Sigmoid colon (tissue), 7 donors: ENCODE data around the gene HK3. TPM values are rescaled to one million over a fixed set of nuclear protein-coding genes. Genes with fewer than 3 reads are reported as not detected.

ENCODE experiments used
- DNase-seq: peaks from one replicate; pipeline ENCODE4 v3.0.0-alpha.2; 2019
- H3K27ac ChIP-seq, 4 donors: fragments of 200-600 bp; sonication (generic); one replicate each; pipeline ENCODE4 v1.5.1; 2016 to 2019; ENCODE audit warnings: mild to moderate bottlenecking in 1 of 4
- H3K27me3 ChIP-seq, 3 donors: fragments of 200-600 bp; sonication (generic); one replicate each; pipeline ENCODE4 v1.5.1; 2019; ENCODE audit warnings: mild to moderate bottlenecking in 1 of 3
- H3K36me3 ChIP-seq, 4 donors: fragments of 200-600 bp; sonication (generic); one replicate each; pipeline ENCODE4 v1.5.1; 2016 to 2019
- H3K4me1 ChIP-seq, 4 donors: fragments of 200-600 bp; sonication (generic); one replicate each; pipeline ENCODE4 v1.5.1; 2017 to 2019
- H3K4me3 ChIP-seq, 4 donors: fragments of 200-600 bp; sonication (generic); one replicate each; pipeline ENCODE4 v1.5.1; 2017 to 2019; ENCODE audit warnings: mild to moderate bottlenecking in 2 of 4, moderate library complexity in 1 of 4
- H3K9me3 ChIP-seq, 4 donors: fragments of 200-600 bp in 3 of 4; sonication (generic) in 3 of 4; one replicate each; pipeline versions ENCODE4 v1.5.1 to v1.6.1; 2013 to 2019
- EP300 ChIP-seq, 4 donors: sonication (generic); formaldehyde crosslinking; IDR thresholded peaks; one replicate each; pipeline ENCODE4 v1.6.1; 2017; ENCODE audit warnings: antibody characterized with exemption in 4 of 4
- POLR2A ChIP-seq, 2 donors: fragments of 450-650 bp; IDR thresholded peaks; one replicate each; pipeline ENCODE4 v1.6.1; 2016; ENCODE audit warnings: antibody characterized with exemption in 2 of 2, mild to moderate bottlenecking in 2 of 2, moderate library complexity in 2 of 2
- POLR2AphosphoS5 ChIP-seq, 4 donors: sonication (generic); formaldehyde crosslinking; IDR thresholded peaks; one replicate each; pipeline ENCODE4 v1.6.1; 2017; ENCODE audit warnings: antibody characterized with exemption in 4 of 4
- WGBS, 2 donors: extraction: QIAGEN DNeasy Blood & Tissue Kit; methylation state at CpG; one replicate each; pipeline ENCODE4 v1.1.7; 2013; 5-methylcytosine and 5-hydroxymethylcytosine counted together
- intact Hi-C: fragments of 100-400 bp; cut with DNase I; formaldehyde crosslinking; loops from one replicate; pipeline ENCODE4 v1.15.1; 2023
- polyA plus RNA-seq, 3 donors: library from polyadenylated mRNA; stranded (reverse); fragments of 200-250 nt; gene quantifications; one replicate each; pipeline ENCODE4 v1.2.3, GENCODE V29; 2013
- total RNA-seq, 4 donors: library from RNA; depleted of rRNA; stranded (reverse); fragments of >200 nt; gene quantifications; one replicate each; pipeline ENCODE4 v1.1.0, GENCODE V29; 2016
- TF ChIP-seq, protein P1 (sequence below), 4 experiments: fragments of 450-650 bp in 3 of 4; fragments of 200-600 bp in 1 of 4; IDR thresholded peaks; one replicate each; pipeline ENCODE4 v1.5.1; 2016 to 2019; ENCODE audit warnings: antibody characterized with exemption in 4 of 4, mild to moderate bottlenecking in 3 of 4, moderate library complexity in 2 of 4
- donor health status: healthy with polysubstance abuse.
- donor health status: Bipolar disorder and iron deficiency.
- donor health status: healthy.

The HK3 gene
- total and polyA plus RNA-seq, 7 donors = 1.8 to 12.8 (median 8.6) TPM

DNA sequence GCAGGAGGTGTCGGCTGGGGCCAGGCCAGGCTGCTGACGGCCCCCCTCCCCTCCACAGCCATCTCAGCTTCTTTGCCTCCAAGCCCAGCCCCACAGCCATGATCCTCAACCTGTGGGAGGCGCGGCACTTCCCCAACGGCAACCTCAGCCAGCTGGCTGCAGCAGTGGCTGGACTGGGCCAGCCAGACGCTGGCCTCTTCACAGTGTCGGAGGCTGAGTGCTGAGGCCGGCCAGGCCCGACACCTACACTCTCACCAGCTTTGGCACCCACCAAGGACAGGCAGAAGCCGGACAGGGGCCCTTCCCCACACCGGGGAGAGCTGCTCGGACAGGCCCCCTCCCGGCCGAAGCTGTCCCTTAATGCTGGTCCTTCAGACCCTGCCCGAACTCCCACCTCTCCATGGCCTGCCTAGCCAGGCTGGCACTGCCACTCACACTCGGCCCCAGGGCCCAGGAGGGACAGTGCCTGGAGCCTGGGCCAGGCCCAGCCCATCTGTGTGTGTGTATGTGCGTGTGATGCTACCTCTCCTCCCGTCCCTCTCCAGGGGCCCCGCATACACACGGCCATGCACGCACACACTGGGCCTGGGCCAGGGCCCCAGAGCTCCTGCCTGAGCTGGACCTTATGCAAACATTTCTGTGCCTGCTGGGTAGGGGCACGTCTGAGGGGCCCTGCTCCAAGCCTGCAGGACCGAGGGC is 19.3 kb downstream of the HK3 start:
- DNase-seq = no peak
- TF ChIP-seq EP300 (IDR thresholded peaks at IDR 0.05) = no peak
- no peak for TF ChIP-seq POLR2A (IDR thresholded peaks at IDR 0.05)
- no peak for TF ChIP-seq POLR2AphosphoS5 (IDR thresholded peaks at IDR 0.05)
- TF ChIP-seq, protein P1, sequence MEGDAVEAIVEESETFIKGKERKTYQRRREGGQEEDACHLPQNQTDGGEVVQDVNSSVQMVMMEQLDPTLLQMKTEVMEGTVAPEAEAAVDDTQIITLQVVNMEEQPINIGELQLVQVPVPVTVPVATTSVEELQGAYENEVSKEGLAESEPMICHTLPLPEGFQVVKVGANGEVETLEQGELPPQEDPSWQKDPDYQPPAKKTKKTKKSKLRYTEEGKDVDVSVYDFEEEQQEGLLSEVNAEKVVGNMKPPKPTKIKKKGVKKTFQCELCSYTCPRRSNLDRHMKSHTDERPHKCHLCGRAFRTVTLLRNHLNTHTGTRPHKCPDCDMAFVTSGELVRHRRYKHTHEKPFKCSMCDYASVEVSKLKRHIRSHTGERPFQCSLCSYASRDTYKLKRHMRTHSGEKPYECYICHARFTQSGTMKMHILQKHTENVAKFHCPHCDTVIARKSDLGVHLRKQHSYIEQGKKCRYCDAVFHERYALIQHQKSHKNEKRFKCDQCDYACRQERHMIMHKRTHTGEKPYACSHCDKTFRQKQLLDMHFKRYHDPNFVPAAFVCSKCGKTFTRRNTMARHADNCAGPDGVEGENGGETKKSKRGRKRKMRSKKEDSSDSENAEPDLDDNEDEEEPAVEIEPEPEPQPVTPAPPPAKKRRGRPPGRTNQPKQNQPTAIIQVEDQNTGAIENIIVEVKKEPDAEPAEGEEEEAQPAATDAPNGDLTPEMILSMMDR (IDR thresholded peaks at IDR 0.05) = no peak
- no peak overlapping the region for H3K4me3 ChIP-seq
- no peak overlapping the region for H3K27ac ChIP-seq
- WGBS, 2 donors = 57 to 76% methylated on average over 23 of the region's 23 CpGs
- intact Hi-C loops = no loop called here
- H3K4me1 ChIP-seq = no peaks in the 10 kb centered on the region
- H3K27me3 ChIP-seq = peaks cover 0 to 33% (median 0%) of the 10 kb centered on the region in 3 donors
- no peaks in the 10 kb centered on the region for H3K9me3 ChIP-seq
- H3K36me3 ChIP-seq = no peaks in the 10 kb centered on the region

DNA sequence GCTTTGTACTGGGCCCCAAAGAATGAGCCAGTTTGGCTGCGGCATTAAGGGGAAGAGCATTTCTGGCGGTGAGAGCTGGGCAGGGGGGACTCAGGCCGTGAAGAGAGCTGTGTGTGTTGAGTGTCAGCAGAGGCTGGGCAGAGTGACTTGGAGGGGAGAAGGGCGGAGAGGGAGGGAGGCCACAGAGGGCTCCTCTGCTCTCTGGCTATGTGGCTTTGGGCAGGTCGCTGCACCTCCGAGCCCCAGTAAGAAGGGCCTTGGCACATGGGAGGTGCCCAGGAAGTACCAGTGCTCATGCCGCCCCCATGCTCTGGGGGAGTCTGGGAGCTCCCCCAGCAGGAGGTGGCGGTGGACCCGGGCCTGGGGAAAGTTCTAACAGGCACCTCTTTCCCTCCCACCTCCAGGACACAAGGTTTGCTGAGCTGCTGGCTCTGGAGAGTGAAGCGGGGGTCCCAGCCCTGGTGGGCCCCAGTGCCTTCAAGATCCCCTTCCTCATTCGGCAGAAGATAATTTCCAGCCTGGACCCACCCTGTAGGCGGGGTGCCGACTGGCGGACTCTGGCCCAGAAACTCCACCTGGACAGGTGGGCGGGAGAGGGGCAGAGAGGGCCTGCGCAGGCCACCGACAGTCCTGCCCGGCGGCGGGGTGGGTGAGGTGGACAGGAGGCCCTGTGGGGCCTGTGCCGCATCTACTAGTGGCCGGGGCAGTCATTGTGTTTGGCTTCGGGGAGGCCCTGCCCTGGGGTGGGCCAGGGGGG is 20.1 kb downstream of the HK3 start:
- TF ChIP-seq, protein P1 (IDR thresholded peaks at IDR 0.05) = no peak
- TF ChIP-seq EP300 (IDR thresholded peaks at IDR 0.05) = no peak
- no peaks in the 10 kb centered on the region for H3K36me3 ChIP-seq
- H3K4me1 ChIP-seq = no peaks in the 10 kb centered on the region
- no peak overlapping the region for H3K27ac ChIP-seq
- H3K27me3 ChIP-seq = peaks cover 0 to 39% (median 0%) of the 10 kb centered on the region in 3 donors
- intact Hi-C loops = no loop called here
- no peak overlapping the region for H3K4me3 ChIP-seq
- WGBS, 2 donors = 45 to 71% methylated on average over 23 of the region's 23 CpGs
- no peak for DNase-seq
- no peaks in the 10 kb centered on the region for H3K9me3 ChIP-seq

DNA sequence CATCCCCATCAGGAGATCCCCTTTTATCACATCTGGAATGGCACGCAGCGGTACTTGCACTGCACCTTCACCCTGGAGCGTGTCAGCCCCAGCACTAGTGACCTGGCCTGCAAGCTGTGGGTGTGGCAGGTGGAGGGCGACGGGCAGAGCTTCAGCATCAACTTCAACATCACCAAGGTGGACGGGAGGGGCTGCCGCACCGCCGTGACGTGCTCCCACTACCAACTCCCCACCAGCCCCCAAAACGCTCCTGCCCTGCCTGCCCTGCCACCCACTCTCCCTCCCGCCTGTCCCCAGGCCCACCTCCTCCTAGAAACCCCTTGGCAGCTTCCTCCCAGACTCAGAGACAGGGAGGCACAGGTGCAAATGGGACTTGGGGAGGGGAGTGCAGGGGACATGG is 20.7 kb downstream of the HK3 start:
- no peak overlapping the region for H3K4me3 ChIP-seq
- DNase-seq = no peak
- H3K4me1 ChIP-seq = no peaks in the 10 kb centered on the region
- no peaks in the 10 kb centered on the region for H3K36me3 ChIP-seq
- H3K27ac ChIP-seq = no peak overlapping the region
- TF ChIP-seq EP300 (IDR thresholded peaks at IDR 0.05) = no peak
- intact Hi-C loops = no loop called here
- H3K9me3 ChIP-seq = no peaks in the 10 kb centered on the region
- H3K27me3 ChIP-seq = peaks cover 0 to 45% (median 0%) of the 10 kb centered on the region in 3 donors
- 63 to 84% methylated on average over 12 of the region's 12 CpGs for WGBS, 2 donors

DNA sequence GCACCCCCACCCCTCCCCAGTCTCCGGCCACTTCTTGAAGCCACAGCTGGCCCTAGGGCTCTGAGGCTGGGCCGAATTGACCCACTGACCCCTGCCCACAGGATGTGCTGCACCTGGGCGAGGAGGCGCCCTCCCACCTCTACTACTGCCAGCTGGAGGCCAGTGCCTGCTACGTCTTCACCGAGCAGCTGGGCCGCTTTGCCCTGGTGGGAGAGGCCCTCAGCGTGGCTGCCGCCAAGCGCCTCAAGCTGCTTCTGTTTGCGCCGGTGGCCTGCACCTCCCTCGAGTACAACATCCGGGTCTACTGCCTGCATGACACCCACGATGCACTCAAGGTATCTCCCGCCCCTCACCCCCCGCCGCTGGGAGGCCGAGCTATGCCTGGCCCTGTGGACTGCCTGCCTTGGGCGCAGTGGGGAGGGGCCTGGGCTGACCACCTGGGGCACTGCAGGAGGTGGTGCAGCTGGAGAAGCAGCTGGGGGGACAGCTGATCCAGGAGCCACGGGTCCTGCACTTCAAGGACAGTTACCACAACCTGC is 21.3 kb downstream of the HK3 start:
- Histone ChIP-seq H3K9me3 (no peaks in the 10 kb centered on the region), H3K27me3 (peaks cover 0 to 45% (median 0%) of the 10 kb centered on the region in 3 donors), H3K27ac (no peak overlapping the region), H3K4me3 (no peak overlapping the region), H3K4me1 (no peaks in the 10 kb centered on the region), H3K36me3 (no peaks in the 10 kb centered on the region)
- intact Hi-C loops = no loop called here
- 66 to 76% methylated on average over 21 of the region's 21 CpGs for WGBS, 2 donors
- TF ChIP-seq, protein P1 (IDR thresholded peaks at IDR 0.05) = no peak
- TF ChIP-seq POLR2AphosphoS5 (IDR thresholded peaks at IDR 0.05) = no peak
- no peak for TF ChIP-seq EP300 (IDR thresholded peaks at IDR 0.05)
- no peak for TF ChIP-seq POLR2A (IDR thresholded peaks at IDR 0.05)
- no peak for DNase-seq
